ENCODE data around the gene DIAPH1. TPM values are rescaled to one million over a fixed set of nuclear protein-coding genes. Genes with fewer than 3 reads are reported as not detected.

DIAPH1 gene
- total RNA-seq, 1 donor from 2014 or later = 64.1 TPM

DNA sequence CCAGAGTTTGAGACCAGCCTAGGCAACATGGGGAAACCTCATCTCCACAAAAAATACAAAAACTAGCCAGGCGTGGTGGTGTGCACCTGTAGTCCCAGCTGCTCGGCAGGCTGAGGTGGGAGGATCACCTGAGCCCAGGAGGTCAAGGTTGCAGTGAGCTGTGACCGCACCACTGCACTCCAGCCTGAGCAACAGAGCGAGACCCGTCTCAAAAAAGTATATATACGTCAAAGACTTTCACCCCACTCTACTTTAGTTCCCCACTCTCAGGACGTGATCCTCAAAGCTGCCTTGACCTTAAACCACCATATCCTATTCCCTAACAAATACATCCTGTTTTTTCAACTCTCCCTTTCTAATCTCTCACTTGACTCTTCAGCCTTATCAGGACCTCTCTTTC, 88.9 kb downstream of the DIAPH1 start:
- Histone ChIP-seq H3K27me3 (no peaks in the 10 kb centered on the region), H3K36me3 (peaks cover 0 to 43% of the 10 kb centered on the region in 2 donors), H3K4me3 (no peak overlapping the region), H3K9me3 (no peaks in the 10 kb centered on the region), H3K27ac (peak overlapping the region; percentile 78), H3K4me1 (peaks cover 31% of the 10 kb centered on the region)
- no peak for TF ChIP-seq POLR2A (IDR thresholded peaks at IDR 0.05)
- TF ChIP-seq, protein P1, sequence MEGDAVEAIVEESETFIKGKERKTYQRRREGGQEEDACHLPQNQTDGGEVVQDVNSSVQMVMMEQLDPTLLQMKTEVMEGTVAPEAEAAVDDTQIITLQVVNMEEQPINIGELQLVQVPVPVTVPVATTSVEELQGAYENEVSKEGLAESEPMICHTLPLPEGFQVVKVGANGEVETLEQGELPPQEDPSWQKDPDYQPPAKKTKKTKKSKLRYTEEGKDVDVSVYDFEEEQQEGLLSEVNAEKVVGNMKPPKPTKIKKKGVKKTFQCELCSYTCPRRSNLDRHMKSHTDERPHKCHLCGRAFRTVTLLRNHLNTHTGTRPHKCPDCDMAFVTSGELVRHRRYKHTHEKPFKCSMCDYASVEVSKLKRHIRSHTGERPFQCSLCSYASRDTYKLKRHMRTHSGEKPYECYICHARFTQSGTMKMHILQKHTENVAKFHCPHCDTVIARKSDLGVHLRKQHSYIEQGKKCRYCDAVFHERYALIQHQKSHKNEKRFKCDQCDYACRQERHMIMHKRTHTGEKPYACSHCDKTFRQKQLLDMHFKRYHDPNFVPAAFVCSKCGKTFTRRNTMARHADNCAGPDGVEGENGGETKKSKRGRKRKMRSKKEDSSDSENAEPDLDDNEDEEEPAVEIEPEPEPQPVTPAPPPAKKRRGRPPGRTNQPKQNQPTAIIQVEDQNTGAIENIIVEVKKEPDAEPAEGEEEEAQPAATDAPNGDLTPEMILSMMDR (IDR thresholded peaks at IDR 0.05) = no peak
- TF ChIP-seq POLR2AphosphoS5 (IDR thresholded peaks at IDR 0.05; ENCODE audit: insufficient read depth in 1 of 2, low read depth in 1 of 2) = no peak
- intact Hi-C loops (cut with DNase I) = loop anchor here (5.0 to 10.0 kb wide), 2 partner anchors 32 to 115 kb away; partner anchors contain the start of genes PCDHGA10 and PCDHGB7
- no peak for DNase-seq (ENCODE audit: extremely low spot score in 2 of 2)

DNA sequence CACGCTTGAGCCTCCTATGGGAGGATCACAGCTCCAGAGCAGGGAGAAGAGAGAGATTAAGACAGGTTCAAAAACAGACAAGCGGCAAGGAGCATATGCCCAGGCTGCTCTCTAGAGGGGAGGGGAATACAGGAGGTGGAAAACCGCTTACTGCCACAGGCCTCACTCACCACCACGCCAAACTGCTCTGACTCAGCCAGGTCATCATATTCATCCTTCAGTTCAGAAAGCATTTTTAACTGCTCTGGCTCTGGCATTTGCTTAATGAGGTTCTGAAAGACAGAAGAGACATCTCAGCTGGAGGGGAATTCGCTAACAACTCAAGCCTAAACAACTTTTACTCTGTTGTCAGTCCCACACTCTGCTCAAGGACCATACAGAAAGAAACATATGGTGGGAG, 89.8 kb downstream of the DIAPH1 start:
- intact Hi-C loops (cut with DNase I) = loop anchor here (5.0 to 10.0 kb wide), 2 partner anchors 33 to 114 kb away; partner anchors contain the start of genes PCDHGA10 and PCDHGB7
- Histone ChIP-seq H3K4me3 (no peak overlapping the region), H3K27ac (peak overlapping the region; percentile 78), H3K4me1 (peaks cover 39% of the 10 kb centered on the region), H3K27me3 (no peaks in the 10 kb centered on the region), H3K9me3 (no peaks in the 10 kb centered on the region), H3K36me3 (peaks cover 0 to 40% of the 10 kb centered on the region in 2 donors)
- DNase-seq (ENCODE audit: extremely low spot score in 2 of 2) = no peak
- TF ChIP-seq POLR2A (IDR thresholded peaks at IDR 0.05) (no peak), POLR2AphosphoS5 (IDR thresholded peaks at IDR 0.05; ENCODE audit: insufficient read depth in 1 of 2, low read depth in 1 of 2) (no peak)
- TF ChIP-seq, protein P1 (IDR thresholded peaks at IDR 0.05) = no peak

DNA sequence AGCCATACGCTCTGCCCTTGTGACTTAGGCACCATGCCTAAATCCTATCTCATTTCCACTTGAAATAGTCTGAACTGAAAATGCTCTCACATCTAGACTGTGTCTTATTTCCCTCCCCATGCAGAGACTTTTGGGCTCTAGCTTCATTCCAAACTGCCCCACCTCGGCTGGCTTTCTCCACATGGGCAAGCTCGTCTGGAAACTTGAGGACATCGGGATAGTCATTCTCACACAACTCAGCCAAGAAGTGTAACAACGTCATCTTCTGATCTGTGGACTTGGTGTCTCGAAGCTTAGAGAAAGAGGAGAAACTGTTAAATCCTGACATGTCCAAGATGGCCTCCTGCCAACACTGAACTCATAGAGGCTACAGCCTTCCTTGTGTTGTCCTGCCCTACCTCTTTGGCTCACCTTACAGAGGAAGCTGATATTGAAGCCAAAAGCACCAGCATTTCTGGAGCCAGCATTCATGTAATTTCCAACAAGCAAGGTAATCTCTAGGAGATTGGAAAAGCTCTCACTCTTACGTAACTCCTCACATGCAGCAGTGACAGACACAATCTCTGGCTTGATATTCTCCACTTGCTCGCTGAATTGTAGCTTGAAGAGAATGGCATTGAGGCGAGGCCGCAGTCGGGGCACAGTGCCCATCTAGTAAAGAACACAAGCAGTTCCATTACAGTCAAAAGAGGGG, 90.4 kb downstream of the DIAPH1 start:
- peak overlapping the region; percentile 78 for H3K27ac ChIP-seq
- intact Hi-C loops (cut with DNase I) = loop anchor here (5.0 to 10.0 kb wide), 2 partner anchors 34 to 114 kb away; partner anchors contain the start of genes PCDHGA10 and PCDHGB7
- peaks cover 44% of the 10 kb centered on the region for H3K4me1 ChIP-seq
- H3K4me3 ChIP-seq = no peak overlapping the region
- H3K27me3 ChIP-seq = no peaks in the 10 kb centered on the region
- peak in 1 of 2 donors; percentile 55 for DNase-seq (ENCODE audit: extremely low spot score in 2 of 2)
- peak in 1 of 2 donors; percentile 37 for TF ChIP-seq POLR2AphosphoS5 (IDR thresholded peaks at IDR 0.05; ENCODE audit: insufficient read depth in 1 of 2, low read depth in 1 of 2)
- TF ChIP-seq, protein P1 (IDR thresholded peaks at IDR 0.05) = no peak
- TF ChIP-seq POLR2A (IDR thresholded peaks at IDR 0.05) = no peak
- H3K36me3 ChIP-seq = peaks cover 0 to 34% of the 10 kb centered on the region in 2 donors
- H3K9me3 ChIP-seq = no peaks in the 10 kb centered on the region

DNA sequence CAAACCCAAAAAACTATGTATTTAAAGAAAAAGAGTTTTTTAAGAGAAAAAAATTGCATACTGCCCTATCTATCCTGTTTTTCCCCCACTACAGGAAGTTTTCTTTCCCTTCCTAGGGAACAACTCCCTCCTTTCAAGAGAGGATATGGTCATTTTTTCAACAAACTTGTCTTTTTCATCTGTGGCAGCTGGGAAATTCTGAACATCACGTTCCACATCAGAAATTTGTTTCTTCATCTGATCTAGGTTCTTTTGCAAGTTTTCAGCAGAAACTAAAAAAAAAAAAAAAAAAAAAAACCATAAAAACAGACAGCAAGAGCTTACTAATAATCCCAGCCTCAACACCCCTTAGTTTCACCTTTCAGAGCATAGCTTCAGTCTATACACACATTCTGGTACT, 91.4 kb downstream of the DIAPH1 start:
- TF ChIP-seq POLR2A (IDR thresholded peaks at IDR 0.05) = no peak
- no peak for TF ChIP-seq POLR2AphosphoS5 (IDR thresholded peaks at IDR 0.05; ENCODE audit: insufficient read depth in 1 of 2, low read depth in 1 of 2)
- TF ChIP-seq, protein P1 (IDR thresholded peaks at IDR 0.05) = no peak
- Histone ChIP-seq H3K27ac (peak overlapping the region; percentile 78), H3K4me3 (no peak overlapping the region), H3K27me3 (no peaks in the 10 kb centered on the region), H3K36me3 (peaks cover 0 to 33% of the 10 kb centered on the region in 2 donors), H3K9me3 (no peaks in the 10 kb centered on the region), H3K4me1 (peaks cover 51% of the 10 kb centered on the region)
- no peak for DNase-seq (ENCODE audit: extremely low spot score in 2 of 2)
- intact Hi-C loops (cut with DNase I) = loop anchor here (2.0 to 10.0 kb wide), 3 partner anchors 35 to 113 kb away; partner anchors contain the start of genes PCDHGA10 and PCDHGB7

DNA sequence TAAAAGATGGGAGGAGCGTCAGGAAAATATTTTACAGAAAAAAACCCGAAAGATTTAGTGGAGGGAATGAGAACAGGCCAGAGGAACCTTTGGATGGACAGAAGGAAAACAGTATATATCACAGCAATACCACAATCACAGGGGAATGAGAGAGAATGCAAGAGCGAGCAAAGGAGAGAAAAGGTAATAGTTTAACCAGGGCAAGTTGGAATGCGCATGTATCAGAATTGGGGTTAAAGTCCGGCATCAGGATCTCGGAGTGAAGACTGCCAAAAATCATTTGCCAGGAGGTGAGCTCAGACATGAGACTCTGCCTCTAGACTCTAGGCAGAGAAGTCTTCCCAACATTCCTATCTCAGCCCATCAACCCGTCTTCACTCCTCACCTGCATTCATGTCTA, 93.1 kb downstream of the DIAPH1 start:
- no peaks in the 10 kb centered on the region for H3K9me3 ChIP-seq
- intact Hi-C loops (cut with DNase I) = loop anchor here (2.0 to 10.0 kb wide), 3 partner anchors 37 to 111 kb away; partner anchors contain the start of genes PCDHGA10 and PCDHGB7
- DNase-seq (ENCODE audit: extremely low spot score in 2 of 2) = no peak
- no peaks in the 10 kb centered on the region for H3K27me3 ChIP-seq
- H3K4me3 ChIP-seq = no peak overlapping the region
- peaks cover 69% of the 10 kb centered on the region for H3K4me1 ChIP-seq
- H3K36me3 ChIP-seq = peaks cover 0 to 33% of the 10 kb centered on the region in 2 donors
- TF ChIP-seq POLR2AphosphoS5 (IDR thresholded peaks at IDR 0.05; ENCODE audit: insufficient read depth in 1 of 2, low read depth in 1 of 2) (no peak), POLR2A (IDR thresholded peaks at IDR 0.05) (no peak)
- TF ChIP-seq, protein P1 (IDR thresholded peaks at IDR 0.05) = no peak
- H3K27ac ChIP-seq = peak overlapping the region; percentile 80

All from vagina (tissue), 2 donors.